Heart right ventricle (tissue), 16 donors: ENCODE data around the gene AP1M1. TPM values are rescaled to one million over a fixed set of nuclear protein-coding genes. Genes with fewer than 3 reads are reported as not detected.
A peak's percentile ranks its signal among the peaks of the same experiment; 100 is the strongest.

Experiments used
- ATAC-seq, 8 donors: fragments of 200-7000 bp; cut with Tn5 transposase; one replicate each; pipeline ENCODE4 v1.9.1; 2020; ENCODE audit warnings: mild to moderate bottlenecking in 8 of 8, moderate library complexity in 8 of 8, moderate number of reproducible peaks in 1 of 8
- DNase-seq, 2 donors: peaks; one replicate each; pipeline ENCODE4 v3.0.0-alpha.2; 2020
- H3K27ac ChIP-seq, 10 donors: fragments of 200-600 bp; sonication (generic) in 2 of 10; one replicate each; pipeline versions ENCODE4 v1.5.0 to v1.8.0; 2020 to 2022; ENCODE audit warnings: mild to moderate bottlenecking in 3 of 10
- H3K27me3 ChIP-seq, 7 donors: fragments of 200-600 bp; one replicate each; pipeline ENCODE4 v1.8.0; 2021 to 2022; ENCODE audit warnings: mild to moderate bottlenecking in 2 of 7
- H3K36me3 ChIP-seq, 9 donors: fragments of 200-600 bp; sonication (generic) in 1 of 9; one replicate each; pipeline versions ENCODE4 v1.5.0 to v1.8.0; 2020 to 2022; ENCODE audit warnings: mild to moderate bottlenecking in 2 of 9
- H3K4me1 ChIP-seq, 9 donors: fragments of 200-600 bp; sonication (generic) in 1 of 9; one replicate each; pipeline versions ENCODE4 v1.5.0 to v1.8.0; 2020 to 2022; ENCODE audit warnings: mild to moderate bottlenecking in 4 of 9
- H3K4me3 ChIP-seq, 10 donors: fragments of 200-600 bp; sonication (generic) in 2 of 10; one replicate each; pipeline versions ENCODE4 v1.5.0 to v1.8.0; 2020 to 2022; ENCODE audit warnings: mild to moderate bottlenecking in 7 of 10, moderate library complexity in 2 of 10
- H3K9me3 ChIP-seq, 11 donors: fragments of 200-600 bp in 10 of 11; sonication (generic) in 2 of 11; one replicate each; pipeline versions ENCODE4 v1.5.0 to v1.8.0; 2013 to 2022; ENCODE audit warnings: mild to moderate bottlenecking in 2 of 11, control low read depth in 1 of 11, moderate library complexity in 1 of 11
- WGBS, 2 donors: extraction: QIAGEN DNeasy Blood & Tissue Kit; methylation state at CpG; one replicate each; pipeline ENCODE4 v1.1.7; 2013; ENCODE audit warnings: inconsistent platforms in 1 of 2; 5-methylcytosine and 5-hydroxymethylcytosine counted together
- intact Hi-C, 10 donors: fragments of 100-400 bp; cut with DNase I; formaldehyde crosslinking; loops; one replicate each; pipeline versions ENCODE4 v1.11.1 to v1.14.2; 2022
- polyA plus RNA-seq, 2 donors: library from polyadenylated mRNA; stranded (reverse); fragments of 200-250 nt; gene quantifications; one replicate each; pipeline ENCODE4 v1.2.3, GENCODE V29; 2013
- total RNA-seq, 10 donors: library from RNA; stranded (reverse); fragmentation: NEBNext Ultra II Directional in 3 of 10; extraction: Animal tissue kit (Norgen Biotek cat#: 25700) in 3 of 10; gene quantifications; one replicate each; pipeline versions ENCODE4 v1.2.1 to v1.2.4, GENCODE V29; 2021 to 2023
- TF ChIP-seq, protein P1 (sequence below), 9 donors: fragments of 200-600 bp; sonication (generic) in 2 of 9; IDR thresholded peaks; one replicate each; pipeline versions ENCODE4 v1.5.0 to v1.8.0; 2021 to 2022; ENCODE audit warnings: antibody characterized with exemption in 9 of 9, mild to moderate bottlenecking in 5 of 9, moderate library complexity in 1 of 9
- donor health status: Arrhythmogenic right ventricular cardiomyopathy.
- donor health status: ischemic (EF 13 %, LVEDD 7.1; RV severe dilation, severe dysfunction).
- donor health status: healthy with polysubstance abuse.
- donor health status: DM: no; HTN: yes; CAD: no.
- donor health status: DM: no; HTN: no; CAD: no.
- donor health status: ischemic (EF 25% LVEDD 6.9; RV normal size, moderate dysfunction).
- donor health status: ischemic (EF 25% LVEDD 5.7; RV mildly dilated, moderate dysfunction).
- donor health status: healthy.
- donor health status: DM: yes; HTN: yes; CAD: no.
- donor health status: Ischemic cardiomyopathy.
- donor health status: ischemic (EF 35%, LVEDD 5.7; RV mildly dilated, moderate dysfunction).
- donor health status: nonischemic (EF 11% LVEDD 7.7; RV severe dilation, severe dysfunction).
- donor health status: DM: yes; HTN: yes; CAD: no.
- donor health status: PGD.
- donor health status: ischemic (EF 29% LVEDD 5.4; RV normal size, mild dysfunction).
- donor health status: nonischemic (EF 23%, LVEDD 6.1; RV moderate dilation, normal function).

Gene AP1M1
- total and polyA plus RNA-seq, 12 donors = 25.5 to 79.0 (median 47.0) TPM

DNA sequence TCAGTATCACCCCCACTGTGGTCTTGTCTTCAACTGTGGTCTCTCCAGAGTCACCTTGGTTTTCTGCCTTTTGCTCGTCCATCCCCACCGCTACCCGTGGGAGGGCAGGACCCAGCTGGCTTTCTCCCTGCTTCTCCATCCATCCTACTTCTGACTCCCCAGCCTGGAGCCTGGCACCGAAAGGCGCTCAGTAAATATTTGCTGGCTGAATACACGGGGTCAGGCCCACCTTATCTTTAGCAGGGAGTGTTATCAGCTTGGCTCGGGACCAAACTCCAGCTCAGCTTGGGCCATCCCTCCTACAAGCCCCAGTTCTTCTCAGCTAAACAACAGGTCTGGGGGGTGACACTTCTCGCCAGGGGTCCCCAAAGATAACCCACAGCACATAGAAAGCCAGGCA is 64.9 kb downstream of the AP1M1 start:
- Histone ChIP-seq H3K36me3 (no peaks in the 10 kb centered on the region), H3K9me3 (no peaks in the 10 kb centered on the region), H3K27ac (peak overlapping the region in 2 of 10 donors; percentile 30 to 61), H3K27me3 (no peaks in the 10 kb centered on the region), H3K4me3 (peak overlapping the region in 1 of 10 donors; percentile 5), H3K4me1 (peaks cover 8 to 56% (median 35%) of the 10 kb centered on the region in 9 donors)
- 27 to 32% methylated on average over 8 of the region's 8 CpGs for WGBS, 2 donors
- DNase-seq (peak in 1 of 2 donors; percentile 50), ATAC-seq (no peak)
- intact Hi-C loops = loop anchor here in 1 of 10 donors (10.0 kb wide), 1 partner anchor 62 kb away; the partner anchor contains the start of gene KLF2
- TF ChIP-seq, protein P1, sequence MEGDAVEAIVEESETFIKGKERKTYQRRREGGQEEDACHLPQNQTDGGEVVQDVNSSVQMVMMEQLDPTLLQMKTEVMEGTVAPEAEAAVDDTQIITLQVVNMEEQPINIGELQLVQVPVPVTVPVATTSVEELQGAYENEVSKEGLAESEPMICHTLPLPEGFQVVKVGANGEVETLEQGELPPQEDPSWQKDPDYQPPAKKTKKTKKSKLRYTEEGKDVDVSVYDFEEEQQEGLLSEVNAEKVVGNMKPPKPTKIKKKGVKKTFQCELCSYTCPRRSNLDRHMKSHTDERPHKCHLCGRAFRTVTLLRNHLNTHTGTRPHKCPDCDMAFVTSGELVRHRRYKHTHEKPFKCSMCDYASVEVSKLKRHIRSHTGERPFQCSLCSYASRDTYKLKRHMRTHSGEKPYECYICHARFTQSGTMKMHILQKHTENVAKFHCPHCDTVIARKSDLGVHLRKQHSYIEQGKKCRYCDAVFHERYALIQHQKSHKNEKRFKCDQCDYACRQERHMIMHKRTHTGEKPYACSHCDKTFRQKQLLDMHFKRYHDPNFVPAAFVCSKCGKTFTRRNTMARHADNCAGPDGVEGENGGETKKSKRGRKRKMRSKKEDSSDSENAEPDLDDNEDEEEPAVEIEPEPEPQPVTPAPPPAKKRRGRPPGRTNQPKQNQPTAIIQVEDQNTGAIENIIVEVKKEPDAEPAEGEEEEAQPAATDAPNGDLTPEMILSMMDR (IDR thresholded peaks at IDR 0.05) = no peak

DNA sequence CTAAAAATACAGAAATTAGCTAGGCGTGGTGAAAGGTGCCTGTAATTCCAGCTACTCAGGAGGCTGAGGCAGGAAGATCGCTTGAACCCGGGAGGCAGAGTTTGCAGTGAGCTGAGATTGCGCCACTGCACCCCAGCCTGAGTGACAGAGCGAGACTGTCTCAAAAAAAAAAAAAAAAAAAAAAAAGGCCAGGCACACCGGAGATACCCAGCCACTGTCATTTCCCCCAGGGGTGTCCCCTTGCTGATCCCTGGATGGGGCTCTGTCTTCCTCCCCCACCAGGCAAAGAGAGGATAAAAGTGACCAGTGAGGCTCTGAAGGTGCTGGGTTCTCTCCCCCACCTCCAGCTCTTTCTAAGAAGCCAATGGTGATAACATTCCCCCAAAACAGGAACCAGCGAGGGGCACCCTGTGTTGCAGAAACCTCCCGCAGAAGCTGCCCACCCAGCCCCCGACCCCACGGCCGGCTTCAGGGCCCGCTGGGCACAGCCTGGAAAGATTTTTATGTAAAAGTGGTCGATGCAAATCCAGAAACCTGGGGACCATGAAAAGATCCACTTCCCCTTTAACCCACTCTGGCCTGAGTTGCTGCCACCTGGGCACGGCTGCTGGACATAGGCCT is 65.5 kb downstream of the AP1M1 start:
- H3K9me3 ChIP-seq = no peaks in the 10 kb centered on the region
- DNase-seq (no peak), ATAC-seq (no peak)
- WGBS, 2 donors = 81 to 82% methylated on average over 14 of the region's 14 CpGs
- peaks cover 8 to 50% (median 29%) of the 10 kb centered on the region in 9 donors for H3K4me1 ChIP-seq
- H3K36me3 ChIP-seq = no peaks in the 10 kb centered on the region
- intact Hi-C loops = loop anchor here in 1 of 10 donors (10.0 kb wide), 1 partner anchor 62 kb away; the partner anchor contains the start of gene KLF2
- H3K27ac ChIP-seq = no peak overlapping the region
- no peak overlapping the region for H3K4me3 ChIP-seq
- TF ChIP-seq, protein P1 (IDR thresholded peaks at IDR 0.05) = no peak
- H3K27me3 ChIP-seq = no peaks in the 10 kb centered on the region

DNA sequence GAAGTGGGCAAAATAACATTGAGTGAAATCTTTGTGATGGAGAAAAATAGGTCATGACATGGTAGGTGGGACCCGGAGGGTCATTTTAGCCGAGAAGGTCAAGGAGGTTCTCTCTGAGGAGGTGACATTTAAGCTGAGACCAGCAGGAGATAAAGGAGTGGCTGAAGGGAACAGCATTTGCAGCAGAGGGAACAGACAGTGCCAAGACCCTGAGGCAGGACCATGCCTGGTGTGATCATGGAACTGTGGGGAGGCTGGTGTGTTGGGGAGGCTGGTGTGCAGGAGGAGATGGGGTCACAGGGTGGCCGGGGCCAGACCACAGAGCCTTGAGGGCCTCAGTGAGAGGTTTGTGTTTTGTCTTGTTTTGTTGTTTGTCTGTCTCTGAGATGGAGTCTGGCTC is 67.5 kb downstream of the AP1M1 start:
- Histone ChIP-seq H3K9me3 (no peaks in the 10 kb centered on the region), H3K4me3 (no peak overlapping the region), H3K36me3 (no peaks in the 10 kb centered on the region), H3K27ac (no peak overlapping the region), H3K27me3 (no peaks in the 10 kb centered on the region), H3K4me1 (peaks cover 1 to 32% (median 12%) of the 10 kb centered on the region in 9 donors)
- no peak for DNase-seq
- WGBS, 2 donors = 85 to 86% methylated on average over 3 of the region's 3 CpGs
- ATAC-seq = no peak
- intact Hi-C loops = loop anchor here in 1 of 10 donors (10.0 kb wide), 1 partner anchor 60 kb away; the partner anchor contains the start of gene KLF2
- TF ChIP-seq, protein P1 (IDR thresholded peaks at IDR 0.05) = no peak

DNA sequence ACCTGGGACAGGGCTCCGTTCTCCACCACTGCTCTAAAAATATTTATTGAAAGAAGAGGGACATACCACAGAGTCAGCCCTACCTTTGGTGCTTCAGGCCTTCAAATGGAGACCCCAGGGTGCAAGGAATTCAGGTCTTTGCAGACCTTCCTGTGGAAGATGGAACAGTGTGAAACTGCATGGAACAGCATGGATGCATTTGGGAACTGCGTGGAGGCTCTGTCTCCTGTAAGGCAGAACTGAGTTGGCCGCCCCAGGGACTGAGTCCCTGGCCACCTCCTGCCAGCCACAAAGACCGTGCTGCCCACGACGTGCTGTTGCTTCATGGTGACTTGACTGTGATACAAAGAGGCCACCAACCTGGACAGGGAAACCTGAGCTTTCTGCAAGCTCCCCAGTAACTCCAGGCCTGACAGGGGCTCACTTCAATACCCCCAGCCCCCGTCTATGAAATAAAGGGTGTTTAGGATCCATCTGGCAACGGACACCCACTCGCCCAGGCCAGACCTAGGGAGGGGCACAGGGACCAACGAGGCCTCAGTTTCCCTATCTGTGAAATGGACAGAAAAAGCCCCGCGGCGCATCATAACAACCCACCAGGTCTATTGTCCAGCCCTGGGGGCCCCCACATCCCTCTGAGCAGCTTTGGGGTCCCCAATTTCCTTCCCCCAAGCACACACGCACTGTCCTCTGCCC is 68.3 kb downstream of the AP1M1 start:
- H3K9me3 ChIP-seq = no peaks in the 10 kb centered on the region
- ATAC-seq (no peak), DNase-seq (no peak)
- H3K36me3 ChIP-seq = no peaks in the 10 kb centered on the region
- intact Hi-C loops = loop anchor here in 1 of 10 donors (10.0 kb wide), 1 partner anchor 59 kb away; the partner anchor contains the start of gene KLF2
- H3K4me1 ChIP-seq = peaks cover 0 to 29% (median 11%) of the 10 kb centered on the region in 9 donors
- no peak overlapping the region for H3K4me3 ChIP-seq
- H3K27me3 ChIP-seq = no peaks in the 10 kb centered on the region
- WGBS, 2 donors = 95 to 97% methylated on average over 14 of the region's 14 CpGs
- TF ChIP-seq, protein P1 (IDR thresholded peaks at IDR 0.05) = no peak
- peak overlapping the region in 1 of 10 donors; percentile 6 for H3K27ac ChIP-seq
